ENCODE measurements around the gene DSCAML1.

DSCAML1 gene

GRCh38 chr11:117835576-117835975, 38.6 kb upstream of the DSCAML1 start:
- DNase-seq (ENCODE audit: low spot score), result no peak
- TF ChIP-seq, protein P1, sequence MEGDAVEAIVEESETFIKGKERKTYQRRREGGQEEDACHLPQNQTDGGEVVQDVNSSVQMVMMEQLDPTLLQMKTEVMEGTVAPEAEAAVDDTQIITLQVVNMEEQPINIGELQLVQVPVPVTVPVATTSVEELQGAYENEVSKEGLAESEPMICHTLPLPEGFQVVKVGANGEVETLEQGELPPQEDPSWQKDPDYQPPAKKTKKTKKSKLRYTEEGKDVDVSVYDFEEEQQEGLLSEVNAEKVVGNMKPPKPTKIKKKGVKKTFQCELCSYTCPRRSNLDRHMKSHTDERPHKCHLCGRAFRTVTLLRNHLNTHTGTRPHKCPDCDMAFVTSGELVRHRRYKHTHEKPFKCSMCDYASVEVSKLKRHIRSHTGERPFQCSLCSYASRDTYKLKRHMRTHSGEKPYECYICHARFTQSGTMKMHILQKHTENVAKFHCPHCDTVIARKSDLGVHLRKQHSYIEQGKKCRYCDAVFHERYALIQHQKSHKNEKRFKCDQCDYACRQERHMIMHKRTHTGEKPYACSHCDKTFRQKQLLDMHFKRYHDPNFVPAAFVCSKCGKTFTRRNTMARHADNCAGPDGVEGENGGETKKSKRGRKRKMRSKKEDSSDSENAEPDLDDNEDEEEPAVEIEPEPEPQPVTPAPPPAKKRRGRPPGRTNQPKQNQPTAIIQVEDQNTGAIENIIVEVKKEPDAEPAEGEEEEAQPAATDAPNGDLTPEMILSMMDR (IDR thresholded peaks at IDR 0.05; ENCODE audit: extremely low read depth, insufficient read depth, missing control alignments), result no peak
- in situ Hi-C loops (cut with MboI; ENCODE audit: low pct_unique_long_range_greater_than_20kb, low sequenced_read_pairs, unreplicated experiment), result no loop called here

DNA sequence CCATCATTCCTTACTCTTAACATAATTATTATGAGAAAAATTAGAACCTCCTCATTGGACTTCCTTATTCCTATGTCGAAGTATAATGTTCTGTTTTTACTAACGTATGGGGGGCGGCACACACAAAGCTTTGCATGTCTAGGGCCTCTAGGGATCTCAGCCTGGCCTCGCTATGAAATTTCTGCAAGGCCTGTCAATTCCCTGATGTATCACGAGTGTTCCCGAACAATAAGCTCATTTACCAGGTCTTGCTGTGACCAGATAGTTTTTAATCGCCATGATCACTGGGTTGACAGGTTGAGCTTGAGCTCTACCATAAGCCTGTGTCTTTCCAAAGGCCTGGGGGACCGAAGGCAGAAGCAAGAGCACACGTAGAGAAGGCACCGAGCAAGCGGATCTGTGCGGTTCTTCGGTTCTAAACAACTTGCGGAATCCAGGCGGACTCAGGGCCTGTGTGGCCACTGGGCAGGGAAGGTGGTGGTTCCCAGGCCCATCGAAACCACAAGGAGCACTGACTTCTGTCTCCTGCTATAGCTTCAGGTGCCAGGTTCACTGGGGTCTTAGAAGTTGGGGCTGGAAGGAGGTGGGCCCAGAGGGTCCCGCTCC, 37.9 kb upstream of the DSCAML1 start:
- in situ Hi-C loops (cut with MboI; ENCODE audit: low pct_unique_long_range_greater_than_20kb, low sequenced_read_pairs, unreplicated experiment), result no loop called here
- DNase-seq (ENCODE audit: low spot score), result no peak
- TF ChIP-seq, protein P1 (IDR thresholded peaks at IDR 0.05; ENCODE audit: extremely low read depth, insufficient read depth, missing control alignments), result no peak

GRCh38 chr11:117834068-117834810, 37.2 kb upstream of the DSCAML1 start:
- no peak for DNase-seq (ENCODE audit: low spot score)

GRCh38 chr11:117833401-117833891, 36.4 kb upstream of the DSCAML1 start:
- DNase-seq (ENCODE audit: low spot score), result no peak
- TF ChIP-seq, protein P1 (IDR thresholded peaks at IDR 0.05; ENCODE audit: extremely low read depth, insufficient read depth, missing control alignments), result no peak
- in situ Hi-C loops (cut with MboI; ENCODE audit: low pct_unique_long_range_greater_than_20kb, low sequenced_read_pairs, unreplicated experiment), result no loop called here

More at GRCh38 chr11:117834068-117834810, 37.2 kb upstream of the DSCAML1 start:
- in situ Hi-C loops (cut with MboI; ENCODE audit: low pct_unique_long_range_greater_than_20kb, low sequenced_read_pairs, unreplicated experiment), result no loop called here
- TF ChIP-seq, protein P1 (IDR thresholded peaks at IDR 0.05; ENCODE audit: extremely low read depth, insufficient read depth, missing control alignments), result no peak

DNA sequence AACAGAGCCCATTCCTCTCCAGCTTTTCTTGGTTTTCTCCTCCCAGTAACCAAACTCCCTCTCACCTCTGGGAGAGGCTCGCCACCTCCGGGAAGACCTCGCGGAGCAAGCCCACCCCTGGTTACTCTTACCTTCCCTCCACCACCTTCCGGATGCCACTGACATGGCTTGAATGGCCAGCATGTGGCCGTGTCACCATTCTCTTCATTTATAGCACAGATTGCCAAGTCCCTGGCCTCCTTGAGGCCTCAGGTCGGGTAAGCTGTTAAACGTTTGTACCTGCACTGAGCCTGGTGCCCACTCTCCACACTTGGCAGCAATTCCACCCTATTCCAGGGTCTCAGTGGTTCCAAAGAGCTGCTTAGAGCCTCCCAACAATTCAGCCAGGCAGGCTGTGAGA, 35.5 kb upstream of the DSCAML1 start:
- DNase-seq (ENCODE audit: low spot score), result no peak
- in situ Hi-C loops (cut with MboI; ENCODE audit: low pct_unique_long_range_greater_than_20kb, low sequenced_read_pairs, unreplicated experiment), result no loop called here
- TF ChIP-seq, protein P1 (IDR thresholded peaks at IDR 0.05; ENCODE audit: extremely low read depth, insufficient read depth, missing control alignments), result no peak

DNA sequence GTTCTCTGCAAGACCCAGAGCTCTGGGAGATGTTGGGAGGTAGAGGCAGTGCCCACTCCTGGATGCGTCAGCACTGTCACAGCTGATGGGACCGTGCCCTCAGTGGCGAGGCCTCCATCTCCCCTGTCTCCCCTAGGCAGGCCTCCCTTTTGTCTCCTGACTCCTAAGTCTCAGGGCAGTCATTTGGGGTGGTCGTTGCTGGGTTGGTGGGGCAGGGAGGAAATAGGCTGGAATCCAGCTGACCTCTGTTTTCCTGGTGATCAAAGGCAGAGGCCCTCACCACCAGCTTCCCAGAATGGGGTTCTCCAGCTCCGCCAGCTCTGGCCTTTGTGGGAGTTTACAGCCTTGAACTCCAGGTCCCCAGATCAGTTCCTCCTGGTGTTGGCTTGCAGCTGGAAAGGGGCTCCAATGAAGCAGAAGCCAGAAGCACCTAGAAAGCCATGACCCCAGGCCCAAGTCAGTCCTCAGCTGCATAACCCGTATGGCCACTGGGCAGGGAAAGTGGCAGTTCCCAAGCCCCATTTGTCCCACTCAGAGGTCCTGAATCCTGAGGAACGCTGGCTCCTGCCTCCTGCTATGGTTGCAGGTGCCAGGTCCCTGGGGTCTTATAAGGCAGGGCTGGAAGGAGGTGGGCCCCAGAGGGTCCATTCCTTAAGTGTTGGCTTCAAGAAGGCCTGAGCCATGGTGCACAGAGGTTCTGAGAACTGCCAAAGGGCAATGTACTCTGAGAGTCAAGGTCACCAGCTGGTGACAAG, 34.8 kb upstream of the DSCAML1 start:
- no peak for DNase-seq (ENCODE audit: low spot score)
- in situ Hi-C loops (cut with MboI; ENCODE audit: low pct_unique_long_range_greater_than_20kb, low sequenced_read_pairs, unreplicated experiment), result no loop called here
- TF ChIP-seq, protein P1 (IDR thresholded peaks at IDR 0.05; ENCODE audit: extremely low read depth, insufficient read depth, missing control alignments), result no peak
